ENCODE data around the gene PTPRD. TPM values are rescaled to one million over a fixed set of nuclear protein-coding genes. Genes with fewer than 3 reads are reported as not detected.
A peak's percentile ranks its signal among the peaks of the same experiment; 100 is the strongest.

Gene PTPRD
- total RNA-seq, 1 donor = 11.5 TPM

- no peak overlapping the region for H3K4me3 ChIP-seq (ENCODE audit: low read depth, low read length)
- peak; percentile 17 for DNase-seq (ENCODE audit: low read depth)
- TF ChIP-seq, protein P1, sequence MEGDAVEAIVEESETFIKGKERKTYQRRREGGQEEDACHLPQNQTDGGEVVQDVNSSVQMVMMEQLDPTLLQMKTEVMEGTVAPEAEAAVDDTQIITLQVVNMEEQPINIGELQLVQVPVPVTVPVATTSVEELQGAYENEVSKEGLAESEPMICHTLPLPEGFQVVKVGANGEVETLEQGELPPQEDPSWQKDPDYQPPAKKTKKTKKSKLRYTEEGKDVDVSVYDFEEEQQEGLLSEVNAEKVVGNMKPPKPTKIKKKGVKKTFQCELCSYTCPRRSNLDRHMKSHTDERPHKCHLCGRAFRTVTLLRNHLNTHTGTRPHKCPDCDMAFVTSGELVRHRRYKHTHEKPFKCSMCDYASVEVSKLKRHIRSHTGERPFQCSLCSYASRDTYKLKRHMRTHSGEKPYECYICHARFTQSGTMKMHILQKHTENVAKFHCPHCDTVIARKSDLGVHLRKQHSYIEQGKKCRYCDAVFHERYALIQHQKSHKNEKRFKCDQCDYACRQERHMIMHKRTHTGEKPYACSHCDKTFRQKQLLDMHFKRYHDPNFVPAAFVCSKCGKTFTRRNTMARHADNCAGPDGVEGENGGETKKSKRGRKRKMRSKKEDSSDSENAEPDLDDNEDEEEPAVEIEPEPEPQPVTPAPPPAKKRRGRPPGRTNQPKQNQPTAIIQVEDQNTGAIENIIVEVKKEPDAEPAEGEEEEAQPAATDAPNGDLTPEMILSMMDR (IDR thresholded peaks at IDR 0.05; ENCODE audit: insufficient read depth, low read length) = no peak
These were observed 562.8 kb downstream of the PTPRD start for GRCh38 chr9:10050016-10050415.

GRCh38 chr9:10048994-10049393 is 563.8 kb downstream of the PTPRD start:
- TF ChIP-seq, protein P1 (IDR thresholded peaks at IDR 0.05; ENCODE audit: insufficient read depth, low read length) = no peak
- DNase-seq (ENCODE audit: low read depth) = no peak
- no peak overlapping the region for H3K4me3 ChIP-seq (ENCODE audit: low read depth, low read length)

DNA sequence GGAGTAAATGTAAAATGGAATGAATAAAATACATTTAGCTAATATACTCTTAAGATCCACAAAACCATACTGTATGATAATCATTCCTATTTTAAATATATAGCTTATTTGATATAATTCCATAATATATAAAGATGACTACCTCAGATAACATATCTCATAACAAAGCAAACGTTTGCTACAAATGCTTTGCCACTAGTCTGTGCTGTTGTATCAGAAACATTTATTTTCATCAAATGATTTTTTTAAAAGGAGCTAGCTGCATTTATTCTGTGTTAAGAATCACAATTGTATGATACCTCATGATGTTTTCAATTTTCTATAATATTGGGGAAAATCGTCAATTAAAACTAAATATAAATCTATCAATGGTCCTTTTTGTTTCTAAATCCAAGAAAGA is 567.2 kb downstream of the PTPRD start:
- TF ChIP-seq, protein P1 (IDR thresholded peaks at IDR 0.05; ENCODE audit: insufficient read depth, low read length) = peak; percentile 53
- H3K4me3 ChIP-seq (ENCODE audit: low read depth, low read length) = no peak overlapping the region
- peak; percentile 48 for DNase-seq (ENCODE audit: low read depth)

DNA sequence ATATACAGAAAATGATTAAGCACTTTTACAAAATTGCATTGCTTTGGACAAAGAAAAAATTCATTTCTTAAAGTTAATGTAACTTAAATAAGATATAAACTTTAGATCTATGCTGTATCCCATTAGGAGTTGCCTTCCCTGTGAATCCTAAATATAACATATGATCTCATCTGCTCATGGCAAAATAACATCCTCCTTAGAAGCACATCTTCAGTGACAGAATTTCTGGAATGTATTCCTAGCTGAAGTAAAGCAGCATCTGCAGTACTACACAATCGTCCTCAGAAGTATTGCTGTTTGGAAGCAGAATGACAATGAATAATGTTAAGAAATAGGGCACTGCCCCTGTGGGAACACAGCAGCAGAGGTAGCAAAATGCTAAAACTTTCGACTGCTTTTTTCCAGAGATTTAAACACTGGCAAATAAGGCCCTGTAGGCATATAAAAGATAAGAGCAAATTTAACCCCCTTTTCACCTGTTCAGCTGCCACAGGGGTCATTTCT is 571.0 kb downstream of the PTPRD start:
- DNase-seq (ENCODE audit: low read depth) = no peak
- no peak overlapping the region for H3K4me3 ChIP-seq (ENCODE audit: low read depth, low read length)
- TF ChIP-seq, protein P1 (IDR thresholded peaks at IDR 0.05; ENCODE audit: insufficient read depth, low read length) = no peak

- no peak for DNase-seq (ENCODE audit: low read depth)
- H3K4me3 ChIP-seq (ENCODE audit: low read depth, low read length) = no peak overlapping the region
- TF ChIP-seq, protein P1 (IDR thresholded peaks at IDR 0.05; ENCODE audit: insufficient read depth, low read length) = no peak
These were observed 576.7 kb downstream of the PTPRD start for GRCh38 chr9:10036095-10036494.

- H3K4me3 ChIP-seq (ENCODE audit: low read depth, low read length) = no peak overlapping the region
- TF ChIP-seq, protein P1 (IDR thresholded peaks at IDR 0.05; ENCODE audit: insufficient read depth, low read length) = no peak
- DNase-seq (ENCODE audit: low read depth) = no peak
These were observed 580.6 kb downstream of the PTPRD start for GRCh38 chr9:10032166-10032565.

GRCh38 chr9:10026443-10026984 is 586.3 kb downstream of the PTPRD start:
- TF ChIP-seq, protein P1 (IDR thresholded peaks at IDR 0.05; ENCODE audit: insufficient read depth, low read length) = no peak
- DNase-seq (ENCODE audit: low read depth) = no peak
- no peak overlapping the region for H3K4me3 ChIP-seq (ENCODE audit: low read depth, low read length)
